HepG2 (cell line): ENCODE measurements around the gene MAT2A. TPM values are rescaled to one million over a fixed set of nuclear protein-coding genes. Genes with fewer than 3 reads are reported as not detected.

Source experiments
- ATAC-seq: fragments of 200-7000 bp; cut with Tn5 transposase; 3 replicates; pipeline ENCODE4 v1.9.1; 2020; ENCODE audit warnings: mild to moderate bottlenecking, moderate library complexity
- BruUV-seq: library from RNA; stranded (reverse); fragments of 400-500 nt; replicated peaks from 2 replicates; lab custom pipeline; 2021; lab: Mats Ljungman, UMichigan
- CTCF ChIA-PET: fragments of 300-600 bp; formaldehyde crosslinking; extraction: SDS; loops from one replicate; lab custom pipeline; 2021; ENCODE audit warnings: low total read pairs, inconsistent platforms, low intra/inter-chr PET ratio; lab: Yijun Ruan, JAX
- POLR2A ChIA-PET: fragments of 350-600 bp; sonication (Branson Sonifier 250); formaldehyde crosslinking; loops from one replicate; lab custom pipeline; 2020; ENCODE audit warnings: antibody characterized with exemption, inconsistent platforms; lab: Yijun Ruan, JAX
- DNase-seq: peaks from one replicate; pipeline ENCODE4 v3.0.0-alpha.2; 2015; ENCODE audit warnings: low spot score
- FAIRE-seq: peaks from 3 replicates; lab custom pipeline; 2011; peaks lifted over from hg19 to GRCh38; lab: Jason Lieb, UNC
- H2AFZ ChIP-seq: one replicate; pipeline ENCODE4 v1.6.1; 2011; ENCODE audit warnings: low read length, inconsistent platforms
- H3K27ac ChIP-seq: fragments of 300-600 bp; 3 replicates; pipeline ENCODE4 v1.8.0; 2011; ENCODE audit warnings: mixed run types, mild to moderate bottlenecking, mixed read lengths, low read length, inconsistent platforms; ENCODE audit not compliant: insufficient read depth; ENCODE audit errors: extremely low read length
- H3K27me3 ChIP-seq, 2 experiments: fragments of 200-600 bp in 1 of 2; 2 replicates in 1 of 2; 3 replicates in 1 of 2; pipeline versions ENCODE4 v1.6.0 to v1.8.0; 2011; ENCODE audit warnings: low read length in 2 of 2, mild to moderate bottlenecking in 2 of 2, moderate library complexity in 2 of 2, inconsistent platforms in 1 of 2; ENCODE audit not compliant: insufficient read depth in 2 of 2, control insufficient read depth in 1 of 2
- H3K36me3 ChIP-seq, 2 experiments: fragments of 200-600 bp in 1 of 2; replicated peaks in 1 of 2; 2 replicates in 1 of 2; 3 replicates in 1 of 2; pipeline versions ENCODE4 v1.5.1 to v1.8.0; 2011; ENCODE audit warnings: low read length in 2 of 2, inconsistent platforms in 1 of 2; ENCODE audit not compliant: insufficient read depth in 2 of 2, control insufficient read depth in 1 of 2
- H3K4me1 ChIP-seq: 2 replicates; pipeline ENCODE4 v1.5.1; 2012; ENCODE audit warnings: low read length, inconsistent platforms; ENCODE audit not compliant: insufficient read depth
- H3K4me2 ChIP-seq: 2 replicates; pipeline ENCODE4 v1.6.0; 2011; ENCODE audit warnings: low read depth, low read length, inconsistent platforms
- H3K4me3 ChIP-seq, 3 experiments: fragments of 200-600 bp in 1 of 3; sonication (generic), shearing (Covaris generic) in 1 of 3; replicated peaks in 1 of 3; 2 replicates each; pipeline ENCODE4 v1.5.1; 2011 to 2016; ENCODE audit warnings: low read length in 3 of 3, inconsistent platforms in 2 of 3, low read depth in 2 of 3, mild to moderate bottlenecking in 2 of 3, control low read depth in 1 of 3, mixed read lengths in 1 of 3; ENCODE audit not compliant: insufficient read depth in 1 of 3
- H3K79me2 ChIP-seq: one replicate; pipeline ENCODE4 v1.6.1; 2011; ENCODE audit warnings: low read length, inconsistent platforms; ENCODE audit not compliant: insufficient read depth
- H3K9ac ChIP-seq: 2 replicates; pipeline ENCODE4 v1.6.0; 2011; ENCODE audit warnings: mild to moderate bottlenecking, low read depth, low read length, inconsistent platforms; ENCODE audit not compliant: insufficient read depth
- H3K9me3 ChIP-seq: 2 replicates; pipeline ENCODE4 v1.5.1; 2012; ENCODE audit warnings: mild to moderate bottlenecking, low read length
- H4K20me1 ChIP-seq: 2 replicates; pipeline ENCODE4 v1.6.0; 2011; ENCODE audit warnings: inconsistent platforms, mild to moderate bottlenecking, low read length, moderate library complexity; ENCODE audit not compliant: insufficient read depth
- ARHGAP35 ChIP-seq: sonication (generic); formaldehyde crosslinking; IDR thresholded peaks from 2 replicates; pipeline ENCODE4 v1.9.0; 2022; ENCODE audit warnings: mild to moderate bottlenecking, inconsistent platforms, moderate library complexity, missing genetic modification reagents, borderline replicate concordance
- HHEX ChIP-seq: IDR thresholded peaks from 2 replicates; pipeline ENCODE4 v1.6.1; 2016; ENCODE audit warnings: control low read depth
- HNF4A ChIP-seq: sonication (generic); formaldehyde crosslinking; IDR thresholded peaks from 2 replicates; pipeline ENCODE4 v1.4.0; 2020; ENCODE audit warnings: missing genetic modification reagents
- HOXD1 ChIP-seq: sonication (generic); formaldehyde crosslinking; IDR thresholded peaks from 2 replicates; pipeline ENCODE4 v1.5.0; 2020; ENCODE audit warnings: missing genetic modification reagents
- PAF1 ChIP-seq: IDR thresholded peaks from 2 replicates; pipeline ENCODE4 v1.6.1; 2016; ENCODE audit warnings: missing genetic modification reagents, missing compliant biosample characterization
- SCMH1 ChIP-seq: sonication (generic); formaldehyde crosslinking; IDR thresholded peaks from 2 replicates; pipeline ENCODE4 v1.9.0; 2021; ENCODE audit warnings: missing genetic modification reagents, mild to moderate bottlenecking, borderline replicate concordance
- TBX2 ChIP-seq: sonication (generic); formaldehyde crosslinking; IDR thresholded peaks from 2 replicates; pipeline ENCODE4 v1.5.0; 2020; ENCODE audit warnings: missing genetic modification reagents, mild to moderate bottlenecking, borderline replicate concordance
- ZNF121 ChIP-seq: sonication (generic); formaldehyde crosslinking; IDR thresholded peaks from 2 replicates; pipeline ENCODE4 v1.5.0; 2020; ENCODE audit warnings: mild to moderate bottlenecking, missing genetic modification reagents
- ZNF567 ChIP-seq: sonication (generic); formaldehyde crosslinking; IDR thresholded peaks from 2 replicates; pipeline ENCODE4 v1.8.1; 2023; ENCODE audit warnings: mild to moderate bottlenecking, missing genetic modification reagents, borderline replicate concordance
- WGBS: methylation state at CpG from one replicate; pipeline ENCODE4 v1.1.6; 2017; ENCODE audit warnings: low lambda C conversion rate; 5-methylcytosine and 5-hydroxymethylcytosine counted together
- in situ Hi-C: cut with HindIII; loops from 2 replicates; pipeline ENCODE4 v1.10.0; 2017; ENCODE audit warnings: low pct_unique_long_range_greater_than_20kb; ENCODE audit not compliant: extremely low pct_ligation_motif_present
- intact Hi-C: fragments of 100-400 bp; cut with micrococcal nuclease; formaldehyde crosslinking; loops from one replicate; pipeline ENCODE4 v1.10.0; 2022; ENCODE audit not compliant: unreplicated experiment
- polyA plus RNA-seq, 8 experiments: library from polyadenylated mRNA; depleted of rRNA in 3 of 8; stranded (reverse) in 7 of 8; unstranded in 1 of 8; fragments of >200 nt; fragmentation: Illumina TruSeq in 4 of 8; extraction: Trizol in 4 of 8; gene quantifications; 2 replicates each; pipeline versions ENCODE4 v1.2.1 to v1.2.3, GENCODE V29; 2011 to 2016; ENCODE audit warnings: low read depth in 4 of 8, missing spikeins in 1 of 8, mixed read lengths in 1 of 8; ENCODE audit not compliant: insufficient read depth in 1 of 8
- total RNA-seq, 5 experiments: library from RNA; depleted of rRNA; stranded (reverse); fragments of >200 nt; fragmentation: Illumina TruSeq; extraction: Trizol; gene quantifications; 2 replicates each; pipeline ENCODE4 v1.2.3, GENCODE V29; 2016; ENCODE audit warnings: low read depth in 1 of 5
- TF ChIP-seq, protein P1 (sequence below): IDR thresholded peaks from 2 replicates; pipeline ENCODE4 v1.6.1; 2016; ENCODE audit warnings: low read depth, borderline replicate concordance
- TF ChIP-seq, protein P2 (sequence below): sonication (generic); formaldehyde crosslinking; IDR thresholded peaks from 2 replicates; pipeline ENCODE4 v1.4.0; 2020; ENCODE audit warnings: missing genetic modification reagents

MAT2A gene
- total and polyA plus RNA-seq, 2 of the 13 experiments (the other 11 are each of a cell fraction or from before 2014, with no cell fraction given) = 155 to 331 TPM

DNA sequence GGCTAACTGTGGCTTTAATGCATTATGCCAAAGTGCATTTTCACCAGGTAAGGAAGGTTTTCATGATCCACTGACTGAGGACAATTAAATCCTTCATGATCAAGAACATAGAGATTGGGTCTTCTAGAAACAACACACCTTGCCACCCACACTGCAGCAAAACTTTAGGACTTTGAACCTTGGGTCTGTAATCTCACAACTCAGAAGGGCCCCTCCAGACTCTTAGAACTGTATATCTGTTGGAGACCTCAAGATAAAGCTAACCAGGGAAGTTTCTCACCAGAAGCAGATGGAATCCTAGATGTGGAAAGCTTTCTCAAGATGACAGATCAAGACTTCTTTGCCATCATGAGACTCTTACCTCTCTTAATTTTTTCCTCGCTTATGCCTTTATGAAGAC lies 42.5 kb upstream of the MAT2A start:
- no peak overlapping the region for H3K9ac ChIP-seq
- no TSS peak for BruUV-seq
- no peak overlapping the region for H3K4me2 ChIP-seq
- no peaks in the 10 kb centered on the region for H3K9me3 ChIP-seq
- ChIA-PET CTCF (no interaction called here), POLR2A (interaction anchor here (2.6 kb wide), 1 partner anchor 42 kb away, joined by 9 read pairs; the partner anchor contains the start of gene MAT2A)
- H3K27ac ChIP-seq = no peak overlapping the region
- no peak for DNase-seq
- H3K4me3 ChIP-seq = no peak overlapping the region
- no peaks in the 10 kb centered on the region for H4K20me1 ChIP-seq
- no peaks in the 10 kb centered on the region for H3K36me3 ChIP-seq
- H2AFZ ChIP-seq = no peak overlapping the region
- TF ChIP-seq PAF1 (CRISPR knock-in tag) (no peak), TBX2 (CRISPR knock-in tag) (no peak), ARHGAP35 (no peak), ZNF567 (CRISPR knock-in tag) (no peak), HNF4A (CRISPR knock-in tag) (no peak), SCMH1 (CRISPR knock-in tag) (no peak), ZNF121 (CRISPR knock-in tag) (no peak), HOXD1 (no peak), HHEX (CRISPR knock-in tag) (no peak)
- TF ChIP-seq, protein P1, sequence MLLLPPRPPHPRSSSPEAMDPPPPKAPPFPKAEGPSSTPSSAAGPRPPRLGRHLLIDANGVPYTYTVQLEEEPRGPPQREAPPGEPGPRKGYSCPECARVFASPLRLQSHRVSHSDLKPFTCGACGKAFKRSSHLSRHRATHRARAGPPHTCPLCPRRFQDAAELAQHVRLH (CRISPR knock-in tag) = no peak
- TF ChIP-seq, protein P2, sequence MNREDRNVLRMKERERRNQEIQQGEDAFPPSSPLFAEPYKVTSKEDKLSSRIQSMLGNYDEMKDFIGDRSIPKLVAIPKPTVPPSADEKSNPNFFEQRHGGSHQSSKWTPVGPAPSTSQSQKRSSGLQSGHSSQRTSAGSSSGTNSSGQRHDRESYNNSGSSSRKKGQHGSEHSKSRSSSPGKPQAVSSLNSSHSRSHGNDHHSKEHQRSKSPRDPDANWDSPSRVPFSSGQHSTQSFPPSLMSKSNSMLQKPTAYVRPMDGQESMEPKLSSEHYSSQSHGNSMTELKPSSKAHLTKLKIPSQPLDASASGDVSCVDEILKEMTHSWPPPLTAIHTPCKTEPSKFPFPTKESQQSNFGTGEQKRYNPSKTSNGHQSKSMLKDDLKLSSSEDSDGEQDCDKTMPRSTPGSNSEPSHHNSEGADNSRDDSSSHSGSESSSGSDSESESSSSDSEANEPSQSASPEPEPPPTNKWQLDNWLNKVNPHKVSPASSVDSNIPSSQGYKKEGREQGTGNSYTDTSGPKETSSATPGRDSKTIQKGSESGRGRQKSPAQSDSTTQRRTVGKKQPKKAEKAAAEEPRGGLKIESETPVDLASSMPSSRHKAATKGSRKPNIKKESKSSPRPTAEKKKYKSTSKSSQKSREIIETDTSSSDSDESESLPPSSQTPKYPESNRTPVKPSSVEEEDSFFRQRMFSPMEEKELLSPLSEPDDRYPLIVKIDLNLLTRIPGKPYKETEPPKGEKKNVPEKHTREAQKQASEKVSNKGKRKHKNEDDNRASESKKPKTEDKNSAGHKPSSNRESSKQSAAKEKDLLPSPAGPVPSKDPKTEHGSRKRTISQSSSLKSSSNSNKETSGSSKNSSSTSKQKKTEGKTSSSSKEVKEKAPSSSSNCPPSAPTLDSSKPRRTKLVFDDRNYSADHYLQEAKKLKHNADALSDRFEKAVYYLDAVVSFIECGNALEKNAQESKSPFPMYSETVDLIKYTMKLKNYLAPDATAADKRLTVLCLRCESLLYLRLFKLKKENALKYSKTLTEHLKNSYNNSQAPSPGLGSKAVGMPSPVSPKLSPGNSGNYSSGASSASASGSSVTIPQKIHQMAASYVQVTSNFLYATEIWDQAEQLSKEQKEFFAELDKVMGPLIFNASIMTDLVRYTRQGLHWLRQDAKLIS = no peak
- TF ChIP-seq, all 625 proteins: peak for 0
- WGBS = 52% methylated on average over 1 of the region's 1 CpG
- no peak for ATAC-seq
- in situ Hi-C loops = no loop called here
- intact Hi-C loops = no loop called here
- H3K27me3 ChIP-seq = no peaks in the 10 kb centered on the region
- peaks cover 49% of the 10 kb centered on the region for H3K4me1 ChIP-seq
- H3K79me2 ChIP-seq = no peaks in the 10 kb centered on the region
- FAIRE-seq = no peak
